ENCODE measurements around the gene SCFD2.
"Not testable (repeated sequence)": the region's sequence is repeated elsewhere in the genome, so short reads cannot be mapped to it uniquely, and the experiment has no call there.

Gene SCFD2

GRCh38 chr4:53348046-53348445 lies 17.8 kb downstream of the SCFD2 start:
- in situ Hi-C loops (cut with HindIII; ENCODE audit: low sequenced_read_pairs), result no loop called here
- no peak for TF ChIP-seq CTCF (IDR thresholded peaks at IDR 0.05; ENCODE audit: low read depth, low read length, missing control alignments)
- no peak overlapping the region for H3K4me3 ChIP-seq (ENCODE audit: low read depth, low read length)
- no peak for DNase-seq (ENCODE audit: low read depth)

GRCh38 chr4:53346920-53347852 lies 18.7 kb downstream of the SCFD2 start:
- no peak for TF ChIP-seq CTCF (IDR thresholded peaks at IDR 0.05; ENCODE audit: low read depth, low read length, missing control alignments)
- in situ Hi-C loops (cut with HindIII; ENCODE audit: low sequenced_read_pairs), result no loop called here
- no peak overlapping the region for H3K4me3 ChIP-seq (ENCODE audit: low read depth, low read length)
- no peak for DNase-seq (ENCODE audit: low read depth)

GRCh38 chr4:53346392-53346791 lies 19.5 kb downstream of the SCFD2 start:
- in situ Hi-C loops (cut with HindIII; ENCODE audit: low sequenced_read_pairs); DNase-seq (ENCODE audit: low read depth); H3K4me3 ChIP-seq (ENCODE audit: low read depth, low read length): not testable (repeated sequence)

- H3K4me3 ChIP-seq (ENCODE audit: low read depth, low read length); DNase-seq (ENCODE audit: low read depth); in situ Hi-C loops (cut with HindIII; ENCODE audit: low sequenced_read_pairs): not testable (repeated sequence)
Measured at GRCh38 chr4:53340145-53340544, 25.7 kb downstream of the SCFD2 start.

- DNase-seq (ENCODE audit: low read depth); H3K4me3 ChIP-seq (ENCODE audit: low read depth, low read length); in situ Hi-C loops (cut with HindIII; ENCODE audit: low sequenced_read_pairs): not testable (repeated sequence)
Measured at GRCh38 chr4:53334916-53335315, 30.9 kb downstream of the SCFD2 start.

GRCh38 chr4:53326535-53326934 lies 39.3 kb downstream of the SCFD2 start:
- TF ChIP-seq CTCF (IDR thresholded peaks at IDR 0.05; ENCODE audit: low read depth, low read length, missing control alignments), result no peak
- no peak overlapping the region for H3K4me3 ChIP-seq (ENCODE audit: low read depth, low read length)
- no peak for DNase-seq (ENCODE audit: low read depth)
- in situ Hi-C loops (cut with HindIII; ENCODE audit: low sequenced_read_pairs), result no loop called here

GRCh38 chr4:53322696-53323095 lies 43.2 kb downstream of the SCFD2 start:
- H3K4me3 ChIP-seq (ENCODE audit: low read depth, low read length), result no peak overlapping the region
- DNase-seq (ENCODE audit: low read depth), result no peak
- TF ChIP-seq CTCF (IDR thresholded peaks at IDR 0.05; ENCODE audit: low read depth, low read length, missing control alignments), result no peak

GRCh38 chr4:53321984-53322289 lies 43.9 kb downstream of the SCFD2 start:
- DNase-seq (ENCODE audit: low read depth), result no peak
- in situ Hi-C loops (cut with HindIII; ENCODE audit: low sequenced_read_pairs), result no loop called here
- no peak for TF ChIP-seq CTCF (IDR thresholded peaks at IDR 0.05; ENCODE audit: low read depth, low read length, missing control alignments)
- no peak overlapping the region for H3K4me3 ChIP-seq (ENCODE audit: low read depth, low read length)

More at GRCh38 chr4:53322696-53323095, 43.2 kb downstream of the SCFD2 start:
- in situ Hi-C loops (cut with HindIII; ENCODE audit: low sequenced_read_pairs), result no loop called here
